SK-N-SH treated with all-trans-retinoic acid at 6 μM for 48 hours (cell line): ENCODE measurements around the gene PRR15L.
"Not testable (repeated sequence)": the region's sequence is repeated elsewhere in the genome, so short reads cannot be mapped to it uniquely, and the experiment has no call there.

ENCODE experiments used
- ARNTL ChIP-seq: fragments of 450-650 bp; formaldehyde crosslinking; IDR thresholded peaks from 2 replicates; pipeline ENCODE4 v1.5.0; 2020; ENCODE audit warnings: low read depth, mild to moderate bottlenecking, moderate library complexity, borderline replicate concordance
- BACH2 ChIP-seq: fragments of 250-450 bp; sonication (Bioruptor Pico); IDR thresholded peaks from 2 replicates; pipeline ENCODE4 v1.9.0; 2021; ENCODE audit warnings: mild to moderate bottlenecking, borderline replicate concordance
- GLIS3 ChIP-seq: fragments of 250-450 bp; sonication (Bioruptor Pico); IDR thresholded peaks from 2 replicates; pipeline ENCODE4 v1.5.0; 2020; ENCODE audit warnings: mild to moderate bottlenecking, moderate library complexity
- PATZ1 ChIP-seq: fragments of 250-450 bp; sonication (Bioruptor Pico); IDR thresholded peaks from 2 replicates; pipeline ENCODE4 v1.8.0; 2020; ENCODE audit warnings: mild to moderate bottlenecking, moderate library complexity, borderline replicate concordance
- RARB ChIP-seq: fragments of 250-450 bp; sonication (Bioruptor Pico); IDR thresholded peaks from 2 replicates; pipeline ENCODE4 v1.8.0; 2021; ENCODE audit warnings: mild to moderate bottlenecking, moderate library complexity
- TOX ChIP-seq: fragments of 250-450 bp; sonication (Bioruptor Pico); IDR thresholded peaks from 2 replicates; pipeline ENCODE4 v1.8.0; 2021; ENCODE audit warnings: mild to moderate bottlenecking, moderate library complexity, borderline replicate concordance
- TSHZ2 ChIP-seq: fragments of 250-450 bp; sonication (Bioruptor Pico); IDR thresholded peaks from 2 replicates; pipeline ENCODE4 v1.5.0; 2020; ENCODE audit warnings: mild to moderate bottlenecking, moderate library complexity
- ZFP3 ChIP-seq: fragments of 250-450 bp; sonication (Bioruptor Pico); IDR thresholded peaks from 2 replicates; pipeline ENCODE4 v1.5.0; 2020; ENCODE audit warnings: mild to moderate bottlenecking, moderate library complexity
- ZFP30 ChIP-seq: fragments of 450-650 bp; formaldehyde crosslinking; IDR thresholded peaks from 2 replicates; pipeline ENCODE4 v1.5.0; 2022; ENCODE audit warnings: mild to moderate bottlenecking, moderate library complexity
- ZNF8 ChIP-seq: fragments of 450-650 bp; formaldehyde crosslinking; IDR thresholded peaks from 2 replicates; pipeline ENCODE4 v1.5.0; 2020; ENCODE audit warnings: mild to moderate bottlenecking, moderate library complexity

GRCh38 chr17:47919889-47920288 lies 37.8 kb downstream of the PRR15L start:
- TF ChIP-seq TSHZ2; PATZ1 (CRISPR knock-in tag); ARNTL (CRISPR knock-in tag); GLIS3 (CRISPR knock-in tag); TOX (CRISPR knock-in tag); RARB (CRISPR knock-in tag); ZFP30 (CRISPR knock-in tag); ZNF8; ZFP3 (CRISPR knock-in tag); BACH2 (CRISPR knock-in tag): not testable (repeated sequence)
